ENCODE results near the gene BEND3. TPM values are rescaled to one million over a fixed set of nuclear protein-coding genes. Genes with fewer than 3 reads are reported as not detected.

BEND3 gene
- total RNA-seq, 1 experiment from 2014 or later = 11.8 TPM

GRCh38 chr6:107124934-107125348 is 9.6 kb upstream of the BEND3 start:
- intact Hi-C loops (cut with micrococcal nuclease; ENCODE audit: unreplicated experiment) = no loop called here
- Mint-ChIP-seq H3K4me1 (ENCODE audit: low read depth, unreplicated experiment) (peaks cover 11% of the 10 kb centered on the region), H3K27me3 (ENCODE audit: unreplicated experiment) (no peaks in the 10 kb centered on the region), H3K9me3 (ENCODE audit: low read depth, unreplicated experiment) (no peaks in the 10 kb centered on the region), H3K27ac (ENCODE audit: unreplicated experiment) (no peak overlapping the region), H3K4me3 (ENCODE audit: low read depth, unreplicated experiment) (no peak overlapping the region), H3K36me3 (ENCODE audit: insufficient read depth, unreplicated experiment) (no peaks in the 10 kb centered on the region)
- CTCF ChIA-PET = interaction anchor here (0.5 to 1.2 kb wide), 4 partner anchors 12 to 490 kb away, joined by 3 to 4 read pairs (median 3); partner anchors contain the start of gene PDSS2
- no TSS peak for BruUV-seq (replicated peaks)
- DNase-seq = no peak
- no peak for TF ChIP-seq CTCF (IDR thresholded peaks at IDR 0.05; ENCODE audit: unreplicated experiment)

- Mint-ChIP-seq H3K4me1 (ENCODE audit: low read depth, unreplicated experiment) (no peaks in the 10 kb centered on the region), H3K27ac (ENCODE audit: unreplicated experiment) (no peak overlapping the region), H3K27me3 (ENCODE audit: unreplicated experiment) (no peaks in the 10 kb centered on the region), H3K4me3 (ENCODE audit: low read depth, unreplicated experiment) (no peak overlapping the region), H3K9me3 (ENCODE audit: low read depth, unreplicated experiment) (no peaks in the 10 kb centered on the region), H3K36me3 (ENCODE audit: insufficient read depth, unreplicated experiment) (no peaks in the 10 kb centered on the region)
- CTCF ChIA-PET = no interaction called here
- no TSS peak for BruUV-seq (replicated peaks)
- no peak for DNase-seq
- no peak for TF ChIP-seq CTCF (IDR thresholded peaks at IDR 0.05; ENCODE audit: unreplicated experiment)
- intact Hi-C loops (cut with micrococcal nuclease; ENCODE audit: unreplicated experiment) = no loop called here
Observed at GRCh38 chr6:107123501-107123900, 8.2 kb upstream of the BEND3 start.

GRCh38 chr6:107122748-107123147 is 7.4 kb upstream of the BEND3 start:
- Mint-ChIP-seq H3K9me3 (ENCODE audit: low read depth, unreplicated experiment) (no peaks in the 10 kb centered on the region), H3K4me1 (ENCODE audit: low read depth, unreplicated experiment) (no peaks in the 10 kb centered on the region), H3K4me3 (ENCODE audit: low read depth, unreplicated experiment) (no peak overlapping the region), H3K36me3 (ENCODE audit: insufficient read depth, unreplicated experiment) (no peaks in the 10 kb centered on the region), H3K27ac (ENCODE audit: unreplicated experiment) (no peak overlapping the region), H3K27me3 (ENCODE audit: unreplicated experiment) (no peaks in the 10 kb centered on the region)
- TF ChIP-seq CTCF (IDR thresholded peaks at IDR 0.05; ENCODE audit: unreplicated experiment) = no peak
- no peak for DNase-seq
- intact Hi-C loops (cut with micrococcal nuclease; ENCODE audit: unreplicated experiment) = no loop called here
- BruUV-seq (replicated peaks) = no TSS peak
- CTCF ChIA-PET = no interaction called here

- Mint-ChIP-seq H3K36me3 (ENCODE audit: insufficient read depth, unreplicated experiment) (peaks cover under 1% of the 10 kb centered on the region), H3K4me3 (ENCODE audit: low read depth, unreplicated experiment) (no peak overlapping the region), H3K27me3 (ENCODE audit: unreplicated experiment) (no peaks in the 10 kb centered on the region), H3K27ac (ENCODE audit: unreplicated experiment) (no peak overlapping the region), H3K4me1 (ENCODE audit: low read depth, unreplicated experiment) (no peaks in the 10 kb centered on the region), H3K9me3 (ENCODE audit: low read depth, unreplicated experiment) (no peaks in the 10 kb centered on the region)
- no TSS peak for BruUV-seq (replicated peaks)
- intact Hi-C loops (cut with micrococcal nuclease; ENCODE audit: unreplicated experiment) = no loop called here
- CTCF ChIA-PET = no interaction called here
- no peak for DNase-seq
- TF ChIP-seq CTCF (IDR thresholded peaks at IDR 0.05; ENCODE audit: unreplicated experiment) = no peak
Observed at GRCh38 chr6:107121964-107122495, 6.7 kb upstream of the BEND3 start.
